NB4 (cell line): Measurements from ENCODE around the gene MS4A13.

ENCODE experiments used
- CTCF ChIP-seq: IDR thresholded peaks from one replicate; pipeline ENCODE4 v1.5.1; 2012; ENCODE audit warnings: low read depth, low read length
- MAX ChIP-seq: IDR thresholded peaks from 2 replicates; pipeline ENCODE4 v1.6.1; 2011; ENCODE audit warnings: low read depth, low read length

GRCh38 chr11:60493454-60493853 lies 21.7 kb upstream of the MS4A13 start:
- TF ChIP-seq CTCF (no peak), MAX (no peak)
